ENCODE results near the gene SPSB1.

DNA sequence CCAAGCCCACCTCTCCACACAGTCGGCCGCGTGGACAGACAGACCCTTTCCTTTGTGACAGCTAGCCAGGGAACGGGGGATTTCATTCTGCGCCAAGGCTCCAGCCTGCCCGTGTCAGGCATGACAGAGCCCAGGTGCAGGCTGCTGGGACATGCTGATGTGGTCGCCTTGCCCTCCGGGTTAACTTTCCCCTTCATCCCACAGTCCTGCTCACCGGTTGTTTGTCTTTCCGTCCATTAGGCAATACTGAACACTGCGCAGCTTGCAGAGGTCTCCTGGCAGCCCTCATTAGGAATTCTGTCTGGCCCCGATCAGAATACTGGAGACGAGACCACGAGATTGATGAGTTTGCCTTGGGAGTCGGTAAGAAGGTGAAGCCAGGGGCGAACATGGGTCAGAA lies 62.8 kb downstream of the SPSB1 start:
- TF ChIP-seq, protein P1, sequence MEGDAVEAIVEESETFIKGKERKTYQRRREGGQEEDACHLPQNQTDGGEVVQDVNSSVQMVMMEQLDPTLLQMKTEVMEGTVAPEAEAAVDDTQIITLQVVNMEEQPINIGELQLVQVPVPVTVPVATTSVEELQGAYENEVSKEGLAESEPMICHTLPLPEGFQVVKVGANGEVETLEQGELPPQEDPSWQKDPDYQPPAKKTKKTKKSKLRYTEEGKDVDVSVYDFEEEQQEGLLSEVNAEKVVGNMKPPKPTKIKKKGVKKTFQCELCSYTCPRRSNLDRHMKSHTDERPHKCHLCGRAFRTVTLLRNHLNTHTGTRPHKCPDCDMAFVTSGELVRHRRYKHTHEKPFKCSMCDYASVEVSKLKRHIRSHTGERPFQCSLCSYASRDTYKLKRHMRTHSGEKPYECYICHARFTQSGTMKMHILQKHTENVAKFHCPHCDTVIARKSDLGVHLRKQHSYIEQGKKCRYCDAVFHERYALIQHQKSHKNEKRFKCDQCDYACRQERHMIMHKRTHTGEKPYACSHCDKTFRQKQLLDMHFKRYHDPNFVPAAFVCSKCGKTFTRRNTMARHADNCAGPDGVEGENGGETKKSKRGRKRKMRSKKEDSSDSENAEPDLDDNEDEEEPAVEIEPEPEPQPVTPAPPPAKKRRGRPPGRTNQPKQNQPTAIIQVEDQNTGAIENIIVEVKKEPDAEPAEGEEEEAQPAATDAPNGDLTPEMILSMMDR (IDR thresholded peaks at IDR 0.05): no peak
- TF ChIP-seq POLR2A (IDR thresholded peaks at IDR 0.05): no peak

Data from right lobe of liver (tissue), 4 donors.